B cell (primary cell): ENCODE results near the gene COBLL1. TPM values are rescaled to one million over a fixed set of nuclear protein-coding genes. Genes with fewer than 3 reads are reported as not detected.

ENCODE experiments used
- ATAC-seq: fragments of 200-7000 bp; cut with Tn5 transposase; one replicate; pipeline ENCODE4 v1.10.0; 2021; ENCODE audit warnings: low read depth, mild to moderate bottlenecking, moderate number of reproducible peaks, moderate library complexity
- CTCF ChIA-PET: fragments of 350-600 bp; sonication (Branson Sonifier 250); formaldehyde crosslinking; loops from one replicate; lab custom pipeline; 2021; ENCODE audit warnings: antibody characterized with exemption, inconsistent platforms; lab: Charles Lee
- POLR2A ChIA-PET: fragments of 350-600 bp; sonication (Branson Sonifier 250); formaldehyde crosslinking; loops from one replicate; lab custom pipeline; 2021; ENCODE audit warnings: antibody characterized with exemption; lab: Charles Lee
- DNase-seq: peaks from one replicate; pipeline ENCODE4 v3.0.0; 2013
- H2AFZ ChIP-seq: 2 replicates; pipeline ENCODE4 v1.6.1; 2012; ENCODE audit warnings: mild to moderate bottlenecking, low read depth, low read length; ENCODE audit not compliant: insufficient read depth, poor library complexity, severe bottlenecking
- H3K27ac ChIP-seq, 2 donors: 1 replicate in 1 of 2; 2 replicates in 1 of 2; pipeline ENCODE4 v1.5.1; 2012 to 2013; ENCODE audit warnings: low read length in 2 of 2, mild to moderate bottlenecking in 2 of 2, moderate library complexity in 1 of 2
- H3K27me3 ChIP-seq, 4 experiments: fragments of 200-600 bp in 1 of 4; sonication (generic) in 1 of 4; replicated peaks in 1 of 4; 1 replicate in 2 of 4; 2 replicates in 2 of 4; pipeline versions ENCODE4 v1.6.1 to v1.7.0; 2013 to 2016; ENCODE audit warnings: low read length in 3 of 4, mild to moderate bottlenecking in 2 of 4, mixed read lengths in 1 of 4, moderate library complexity in 1 of 4; ENCODE audit not compliant: insufficient read depth in 4 of 4, control insufficient read depth in 3 of 4; ENCODE audit errors: control extremely low read depth in 1 of 4
- H3K36me3 ChIP-seq, 2 experiments: replicated peaks in 1 of 2; 1 replicate in 1 of 2; 2 replicates in 1 of 2; pipeline versions ENCODE4 v1.6.1 to v1.7.1; 2013; ENCODE audit warnings: low read length in 1 of 2; ENCODE audit not compliant: insufficient read depth in 2 of 2, control insufficient read depth in 1 of 2; ENCODE audit errors: control extremely low read depth in 1 of 2, extremely low read depth in 1 of 2
- H3K4me1 ChIP-seq, 2 donors: fragments of 200-600 bp in 1 of 2; sonication (generic) in 1 of 2; 1 replicate in 1 of 2; 2 replicates in 1 of 2; pipeline versions ENCODE4 v1.5.1 to v1.6.1; 2013 to 2017; ENCODE audit warnings: low read length in 2 of 2; ENCODE audit not compliant: control insufficient read depth in 2 of 2, insufficient read depth in 2 of 2
- H3K4me2 ChIP-seq: replicated peaks from 2 replicates; pipeline ENCODE3; 2012; ENCODE audit warnings: mild to moderate bottlenecking, low read depth, low read length; ENCODE audit not compliant: poor library complexity, severe bottlenecking
- H3K4me3 ChIP-seq, 5 experiments: fragments of 200-600 bp in 1 of 5; sonication (generic) in 1 of 5; 1 replicate in 3 of 5; 2 replicates in 2 of 5; pipeline versions ENCODE4 v1.5.1 to v1.7.0; 2011 to 2016; ENCODE audit warnings: low read length in 4 of 5, mild to moderate bottlenecking in 4 of 5, low read depth in 2 of 5, control low read depth in 1 of 5, moderate library complexity in 1 of 5; ENCODE audit not compliant: insufficient read depth in 1 of 5; ENCODE audit errors: control extremely low read depth in 1 of 5, extremely low read depth in 1 of 5
- H3K79me2 ChIP-seq: fragments of 200-600 bp; sonication (generic); one replicate; pipeline ENCODE4 v1.6.0; 2016; ENCODE audit warnings: low read length; ENCODE audit not compliant: control insufficient read depth, insufficient read depth
- H3K9ac ChIP-seq: fragments of 200-600 bp; sonication (generic); 2 replicates; pipeline ENCODE4 v1.6.1; 2017; ENCODE audit warnings: mild to moderate bottlenecking, low read length, moderate library complexity
- H3K9me3 ChIP-seq, 3 donors: one replicate each; pipeline versions ENCODE4 v1.6.1 to v1.7.1; 2013; ENCODE audit warnings: low read length in 2 of 3; ENCODE audit not compliant: control insufficient read depth in 2 of 3, insufficient read depth in 1 of 3; ENCODE audit errors: control extremely low read depth in 1 of 3
- H4K20me1 ChIP-seq: 2 replicates; pipeline ENCODE4 v1.6.0; 2012; ENCODE audit warnings: mild to moderate bottlenecking, low read length; ENCODE audit not compliant: insufficient read depth, control insufficient read depth, poor library complexity, severe bottlenecking
- H3K27ac Mint-ChIP-seq: one replicate; pipeline ENCODE4 v1.8.0; 2021; ENCODE audit warnings: mixed read lengths
- H3K27me3 Mint-ChIP-seq: one replicate; pipeline ENCODE4 v1.8.0; 2021; ENCODE audit warnings: mixed read lengths
- H3K4me1 Mint-ChIP-seq: one replicate; pipeline ENCODE4 v1.8.0; 2021; ENCODE audit warnings: mixed read lengths
- H3K4me3 Mint-ChIP-seq: one replicate; pipeline ENCODE4 v1.8.0; 2021; ENCODE audit warnings: mixed read lengths
- H3K9me3 Mint-ChIP-seq: one replicate; pipeline ENCODE4 v1.8.0; 2022; ENCODE audit warnings: mixed read lengths; ENCODE audit not compliant: insufficient read depth
- EZH2 ChIP-seq: IDR thresholded peaks from 2 replicates; pipeline ENCODE4 v1.6.1; 2012; ENCODE audit warnings: borderline replicate concordance, low read depth, mild to moderate bottlenecking, moderate library complexity, low read length; ENCODE audit not compliant: insufficient read depth, poor library complexity, severe bottlenecking
- WGBS: methylation state at CpG from one replicate; pipeline ENCODE4 v1.1.5; 2013; ENCODE audit warnings: missing lambda C conversion rate; ENCODE audit not compliant: insufficient coverage; 5-methylcytosine and 5-hydroxymethylcytosine counted together
- intact Hi-C: fragments of 100-400 bp; cut with micrococcal nuclease; formaldehyde crosslinking; loops from one replicate; pipeline ENCODE4 v1.10.0; 2022
- polyA plus RNA-seq: library from polyadenylated mRNA; depleted of rRNA; stranded (reverse); fragments of >200 nt; gene quantifications from 2 replicates; pipeline ENCODE4 v1.2.3, GENCODE V29; 2012
- total RNA-seq, 2 donors: library from RNA; stranded (reverse); fragments of 120-200 nt in 1 of 2; gene quantifications; 1 replicate in 1 of 2; 2 replicates in 1 of 2; pipeline versions ENCODE4 v1.2.3 to v1.2.4, GENCODE V29; 2013 to 2022
- TF ChIP-seq, protein P1 (sequence below): fragments of 200-600 bp; IDR thresholded peaks from one replicate; pipeline ENCODE4 v1.8.0; 2022; ENCODE audit warnings: antibody characterized with exemption, mild to moderate bottlenecking

The COBLL1 gene
- total and polyA plus RNA-seq, 2 donors (not counting 1 experiment from before 2014, with no cell fraction given) = 45.1 to 234 TPM

- no peaks in the 10 kb centered on the region for H3K9me3 Mint-ChIP-seq
- Histone ChIP-seq H3K79me2 (peaks cover 42% of the 10 kb centered on the region), H3K9me3 (no peaks in the 10 kb centered on the region), H4K20me1 (peaks cover 6% of the 10 kb centered on the region), H3K27me3 (no peaks in the 10 kb centered on the region), H2AFZ (no peak overlapping the region), H3K27ac (no peak overlapping the region), H3K36me3 (peaks cover 0 to 38% of the 10 kb centered on the region in 2 experiments), H3K4me1 (peaks cover 18 to 25% of the 10 kb centered on the region in 2 donors), H3K4me3 (no peak overlapping the region), H3K4me2 (no peak overlapping the region), H3K9ac (no peak overlapping the region)
- peaks cover 36% of the 10 kb centered on the region for H3K4me1 Mint-ChIP-seq
- ChIA-PET CTCF (interaction anchor here (0.7 to 7.2 kb wide), 8 partner anchors 18 to 282 kb away, joined by 3 to 102 read pairs (median 4); partner anchors contain the start of gene COBLL1), POLR2A (interaction anchor here (0.6 kb wide), 2 partner anchors 63 to 109 kb away, joined by 4 to 9 read pairs; no protein-coding TSS in a partner anchor)
- WGBS = 100% methylated on average over 3 of the region's 3 CpGs
- no peak overlapping the region for H3K4me3 Mint-ChIP-seq
- intact Hi-C loops = no loop called here
- TF ChIP-seq, protein P1, sequence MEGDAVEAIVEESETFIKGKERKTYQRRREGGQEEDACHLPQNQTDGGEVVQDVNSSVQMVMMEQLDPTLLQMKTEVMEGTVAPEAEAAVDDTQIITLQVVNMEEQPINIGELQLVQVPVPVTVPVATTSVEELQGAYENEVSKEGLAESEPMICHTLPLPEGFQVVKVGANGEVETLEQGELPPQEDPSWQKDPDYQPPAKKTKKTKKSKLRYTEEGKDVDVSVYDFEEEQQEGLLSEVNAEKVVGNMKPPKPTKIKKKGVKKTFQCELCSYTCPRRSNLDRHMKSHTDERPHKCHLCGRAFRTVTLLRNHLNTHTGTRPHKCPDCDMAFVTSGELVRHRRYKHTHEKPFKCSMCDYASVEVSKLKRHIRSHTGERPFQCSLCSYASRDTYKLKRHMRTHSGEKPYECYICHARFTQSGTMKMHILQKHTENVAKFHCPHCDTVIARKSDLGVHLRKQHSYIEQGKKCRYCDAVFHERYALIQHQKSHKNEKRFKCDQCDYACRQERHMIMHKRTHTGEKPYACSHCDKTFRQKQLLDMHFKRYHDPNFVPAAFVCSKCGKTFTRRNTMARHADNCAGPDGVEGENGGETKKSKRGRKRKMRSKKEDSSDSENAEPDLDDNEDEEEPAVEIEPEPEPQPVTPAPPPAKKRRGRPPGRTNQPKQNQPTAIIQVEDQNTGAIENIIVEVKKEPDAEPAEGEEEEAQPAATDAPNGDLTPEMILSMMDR = no peak
- no peak for TF ChIP-seq EZH2
- H3K27me3 Mint-ChIP-seq = no peaks in the 10 kb centered on the region
- DNase-seq = no peak
- no peak for ATAC-seq
- no peak overlapping the region for H3K27ac Mint-ChIP-seq
Observed at GRCh38 chr2:164734196-164734595, 107.4 kb downstream of the COBLL1 start.

DNA sequence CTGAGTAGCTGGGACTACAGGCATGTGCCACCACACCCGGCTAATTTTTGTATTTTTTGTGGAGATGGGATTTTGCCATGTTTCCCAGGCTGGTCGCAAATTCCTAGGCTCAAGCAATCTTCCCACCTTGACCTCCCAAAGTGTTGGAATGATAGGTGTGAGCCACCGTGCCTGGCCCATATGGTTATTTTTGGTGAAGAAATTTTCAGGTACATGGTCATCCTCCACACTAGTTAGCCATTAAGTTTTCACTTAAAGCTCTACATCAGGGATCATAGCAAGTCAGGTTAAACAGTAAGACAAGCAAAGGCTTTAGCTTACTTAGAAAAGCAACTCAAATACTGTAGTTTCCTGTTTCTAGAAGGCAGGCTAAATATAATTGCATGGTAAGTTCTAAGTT is 116.1 kb downstream of the COBLL1 start:
- no peak overlapping the region for H3K27ac Mint-ChIP-seq
- intact Hi-C loops = no loop called here
- no CpG with 5 or more reads among the region's 3 CpGs for WGBS
- peaks cover 16% of the 10 kb centered on the region for H4K20me1 ChIP-seq
- H3K36me3 ChIP-seq = peaks cover under 1 to 32% of the 10 kb centered on the region in 2 experiments
- POLR2A ChIA-PET = no interaction called here
- H3K9ac ChIP-seq = no peak overlapping the region
- no peaks in the 10 kb centered on the region for H3K9me3 ChIP-seq
- H3K4me3 Mint-ChIP-seq = no peak overlapping the region
- H3K4me1 Mint-ChIP-seq = peaks cover 14% of the 10 kb centered on the region
- H2AFZ ChIP-seq = no peak overlapping the region
- no peaks in the 10 kb centered on the region for H3K27me3 ChIP-seq
- no peak for DNase-seq
- H3K4me3 ChIP-seq = no peak overlapping the region
- H3K4me1 ChIP-seq = peaks cover 5 to 7% of the 10 kb centered on the region in 2 donors
- no peaks in the 10 kb centered on the region for H3K27me3 Mint-ChIP-seq
- H3K9me3 Mint-ChIP-seq = no peaks in the 10 kb centered on the region
- TF ChIP-seq EZH2 = no peak
- TF ChIP-seq, protein P1 = no peak
- H3K4me2 ChIP-seq = no peak overlapping the region
- ATAC-seq = no peak
- no peak overlapping the region for H3K27ac ChIP-seq
- CTCF ChIA-PET = interaction anchor here (1.1 kb wide), 1 partner anchor 10 kb away, joined by 3 read pairs; no protein-coding TSS in a partner anchor
- peaks cover 3% of the 10 kb centered on the region for H3K79me2 ChIP-seq
